Endothelial cell of umbilical vein (primary cell): ENCODE measurements around the gene DENND2A. TPM values are rescaled to one million over a fixed set of nuclear protein-coding genes. Genes with fewer than 3 reads are reported as not detected.

Experiments used
- BruUV-seq: library from RNA; stranded (reverse); fragments of 400-500 nt; replicated peaks from 2 replicates; lab custom pipeline; 2021; lab: Mats Ljungman, UMichigan
- CTCF ChIA-PET: fragments of 300-600, 350-600 bp; sonication (Branson Sonifier 250); formaldehyde crosslinking; loops from one replicate; lab custom pipeline; 2021; ENCODE audit warnings: antibody characterized with exemption, inconsistent platforms; lab: Charles Lee
- POLR2A ChIA-PET: fragments of 300-600, 350-600 bp; sonication (Branson Sonifier 250); formaldehyde crosslinking; loops from one replicate; lab custom pipeline; 2021; ENCODE audit warnings: antibody characterized with exemption, inconsistent platforms; lab: Charles Lee
- DNase-seq: peaks from one replicate; pipeline ENCODE4 v3.0.0-alpha.2; 2011; ENCODE audit warnings: low read depth, low spot score
- FAIRE-seq: peaks from 2 replicates; lab custom pipeline; 2011; peaks lifted over from hg19 to GRCh38; lab: Jason Lieb, UNC
- H2AFZ ChIP-seq: 2 replicates; pipeline ENCODE4 v1.6.0; 2012; ENCODE audit warnings: low read depth, low read length, control low read depth, inconsistent platforms
- H3K27ac ChIP-seq: 2 replicates; pipeline ENCODE4 v1.5.1; 2011; ENCODE audit warnings: low read depth, mild to moderate bottlenecking, control low read depth, low read length, moderate library complexity; ENCODE audit not compliant: insufficient read depth
- H3K27me3 ChIP-seq, 2 experiments: 2 replicates each; pipeline versions ENCODE4 v1.6.0 to v1.6.1; 2011; ENCODE audit warnings: low read length in 2 of 2, mixed read lengths in 1 of 2; ENCODE audit not compliant: control insufficient read depth in 2 of 2, insufficient read depth in 2 of 2
- H3K36me3 ChIP-seq, 2 experiments: 2 replicates in 1 of 2; 3 replicates in 1 of 2; pipeline ENCODE4 v1.5.1; 2011; ENCODE audit warnings: low read length in 2 of 2, mild to moderate bottlenecking in 1 of 2, moderate library complexity in 1 of 2; ENCODE audit not compliant: control insufficient read depth in 2 of 2, insufficient read depth in 2 of 2; ENCODE audit errors: extremely low read depth in 1 of 2
- H3K4me1 ChIP-seq: 3 replicates; pipeline ENCODE4 v1.5.1; 2011; ENCODE audit warnings: mild to moderate bottlenecking, low read length; ENCODE audit not compliant: control insufficient read depth, insufficient read depth; ENCODE audit errors: extremely low read depth
- H3K4me2 ChIP-seq: 2 replicates; pipeline ENCODE4 v1.6.1; 2011; ENCODE audit warnings: low read length, control low read depth, mixed read lengths; ENCODE audit not compliant: insufficient read depth
- H3K4me3 ChIP-seq, 3 experiments: fragments of 200-600 bp in 1 of 3; sonication (generic), shearing (Covaris generic) in 1 of 3; replicated peaks in 1 of 3; 2 replicates each; pipeline ENCODE4 v1.5.1; 2011 to 2016; ENCODE audit warnings: control low read depth in 3 of 3, low read length in 3 of 3, mild to moderate bottlenecking in 2 of 3, inconsistent platforms in 1 of 3, low read depth in 1 of 3, moderate library complexity in 1 of 3; ENCODE audit not compliant: insufficient read depth in 1 of 3
- H3K79me2 ChIP-seq: 2 replicates; pipeline ENCODE4 v1.6.0; 2012; ENCODE audit warnings: low read length, inconsistent platforms; ENCODE audit not compliant: control insufficient read depth, insufficient read depth
- H3K9ac ChIP-seq: replicated peaks from 2 replicates; pipeline ENCODE3; 2011; ENCODE audit warnings: low read length, control low read depth; ENCODE audit not compliant: insufficient read depth; ENCODE audit errors: extremely low read depth
- H3K9me1 ChIP-seq: replicated peaks from 3 replicates; pipeline ENCODE4 v1.6.0; 2011; ENCODE audit warnings: mild to moderate bottlenecking, low read length; ENCODE audit not compliant: control insufficient read depth, insufficient read depth; ENCODE audit errors: extremely low read depth
- H3K9me3 ChIP-seq: replicated peaks from 2 replicates; pipeline ENCODE4 v1.5.1; 2012; ENCODE audit warnings: low read length, inconsistent platforms; ENCODE audit not compliant: control insufficient read depth, insufficient read depth
- H4K20me1 ChIP-seq: replicated peaks from 2 replicates; pipeline ENCODE3; 2011; ENCODE audit warnings: mild to moderate bottlenecking, low read length; ENCODE audit not compliant: control insufficient read depth, insufficient read depth; ENCODE audit errors: extremely low read depth
- EZH2 ChIP-seq: IDR thresholded peaks from 2 replicates; pipeline ENCODE4 v1.6.1; 2012; ENCODE audit warnings: borderline replicate concordance, low read depth, mild to moderate bottlenecking, moderate library complexity, low read length, inconsistent platforms; ENCODE audit not compliant: severe bottlenecking
- FOS ChIP-seq: IDR thresholded peaks from 2 replicates; pipeline ENCODE4 v1.6.1; 2011; ENCODE audit warnings: mild to moderate bottlenecking, low read length, moderate library complexity, borderline replicate concordance; ENCODE audit not compliant: insufficient read depth
- GATA2 ChIP-seq: IDR thresholded peaks from 2 replicates; pipeline ENCODE4 v1.7.0; 2011; ENCODE audit warnings: low read depth, mild to moderate bottlenecking, moderate library complexity, mixed read lengths, low read length; ENCODE audit not compliant: insufficient read length, insufficient read depth
- JUN ChIP-seq: IDR thresholded peaks from 2 replicates; pipeline ENCODE4 v1.6.1; 2011; ENCODE audit warnings: borderline replicate concordance, low read depth; ENCODE audit not compliant: insufficient read length, insufficient read depth
- MAX ChIP-seq: IDR thresholded peaks from 2 replicates; pipeline ENCODE4 v1.6.1; 2011; ENCODE audit not compliant: insufficient read depth, insufficient read length
- MYC ChIP-seq: IDR thresholded peaks from one replicate; pipeline ENCODE4 v1.6.1; 2011; ENCODE audit warnings: mild to moderate bottlenecking, low read depth, low read length
- POLR2A ChIP-seq: IDR thresholded peaks from 2 replicates; pipeline ENCODE4 v1.6.1; 2012; ENCODE audit warnings: low read depth, mild to moderate bottlenecking, control low read depth, low read length
- POLR2AphosphoS5 ChIP-seq: IDR thresholded peaks from 2 replicates; pipeline ENCODE4 v1.6.1; 2012; ENCODE audit warnings: low read depth, mild to moderate bottlenecking, control low read depth, low read length, moderate library complexity; ENCODE audit not compliant: insufficient read depth
- dilution Hi-C: fragments of 300-500 bp; cut with MboI; formaldehyde crosslinking; loops from one replicate; pipeline ENCODE4 v1.15.0; 2019; ENCODE audit warnings: low sequenced_read_pairs; ENCODE audit not compliant: extremely low pct_ligation_motif_present
- intact Hi-C: fragments of 100-400 bp; cut with micrococcal nuclease; formaldehyde crosslinking; loops from one replicate; pipeline ENCODE4 v1.10.0; 2022
- polyA plus RNA-seq, 4 experiments: library from polyadenylated mRNA; depleted of rRNA in 3 of 4; stranded (reverse) in 3 of 4; unstranded in 1 of 4; fragments of >200 nt; gene quantifications; 2 replicates each; pipeline versions ENCODE4 v1.2.1 to v1.2.3, GENCODE V29; 2011 to 2012; ENCODE audit warnings: missing spikeins in 1 of 4
- total RNA-seq: library from RNA; stranded (reverse); gene quantifications from 2 replicates; pipeline ENCODE4 v1.2.3, GENCODE V29; 2021
- TF ChIP-seq, protein P1 (sequence below), 2 donors: IDR thresholded peaks; 1 replicate in 1 of 2; 2 replicates in 1 of 2; pipeline ENCODE4 v1.5.1; 2011; ENCODE audit warnings: low read length in 2 of 2, mild to moderate bottlenecking in 2 of 2, moderate library complexity in 2 of 2, control low read depth in 1 of 2, inconsistent platforms in 1 of 2, low read depth in 1 of 2; ENCODE audit not compliant: insufficient read depth in 1 of 2; ENCODE audit errors: extremely low read depth in 1 of 2

DENND2A gene
- total and polyA plus RNA-seq, 2 donors (not counting 3 experiments of a cell fraction or from before 2014, with no cell fraction given) = 0.33 TPM; not detected in 1

- H3K9ac ChIP-seq = no peak overlapping the region
- H4K20me1 ChIP-seq = no peaks in the 10 kb centered on the region
- ChIA-PET POLR2A (no interaction called here), CTCF (no interaction called here)
- FAIRE-seq = no peak
- intact Hi-C loops (no loop called here), dilution Hi-C loops (no loop called here)
- no TSS peak for BruUV-seq
- no peak overlapping the region for H3K4me3 ChIP-seq
- H3K4me2 ChIP-seq = no peak overlapping the region
- no peaks in the 10 kb centered on the region for H3K79me2 ChIP-seq
- H3K27ac ChIP-seq = no peak overlapping the region
- no peaks in the 10 kb centered on the region for H3K27me3 ChIP-seq
- DNase-seq = no peak
- H3K4me1 ChIP-seq = no peaks in the 10 kb centered on the region
- no peaks in the 10 kb centered on the region for H3K9me1 ChIP-seq
- H3K36me3 ChIP-seq = no peaks in the 10 kb centered on the region
- no peaks in the 10 kb centered on the region for H3K9me3 ChIP-seq
- no peak for TF ChIP-seq JUN
- no peak for TF ChIP-seq MAX
- no peak for TF ChIP-seq EZH2
- TF ChIP-seq, protein P1, sequence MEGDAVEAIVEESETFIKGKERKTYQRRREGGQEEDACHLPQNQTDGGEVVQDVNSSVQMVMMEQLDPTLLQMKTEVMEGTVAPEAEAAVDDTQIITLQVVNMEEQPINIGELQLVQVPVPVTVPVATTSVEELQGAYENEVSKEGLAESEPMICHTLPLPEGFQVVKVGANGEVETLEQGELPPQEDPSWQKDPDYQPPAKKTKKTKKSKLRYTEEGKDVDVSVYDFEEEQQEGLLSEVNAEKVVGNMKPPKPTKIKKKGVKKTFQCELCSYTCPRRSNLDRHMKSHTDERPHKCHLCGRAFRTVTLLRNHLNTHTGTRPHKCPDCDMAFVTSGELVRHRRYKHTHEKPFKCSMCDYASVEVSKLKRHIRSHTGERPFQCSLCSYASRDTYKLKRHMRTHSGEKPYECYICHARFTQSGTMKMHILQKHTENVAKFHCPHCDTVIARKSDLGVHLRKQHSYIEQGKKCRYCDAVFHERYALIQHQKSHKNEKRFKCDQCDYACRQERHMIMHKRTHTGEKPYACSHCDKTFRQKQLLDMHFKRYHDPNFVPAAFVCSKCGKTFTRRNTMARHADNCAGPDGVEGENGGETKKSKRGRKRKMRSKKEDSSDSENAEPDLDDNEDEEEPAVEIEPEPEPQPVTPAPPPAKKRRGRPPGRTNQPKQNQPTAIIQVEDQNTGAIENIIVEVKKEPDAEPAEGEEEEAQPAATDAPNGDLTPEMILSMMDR (IDR thresholded peaks at IDR 0.05; ENCODE audit: extremely low read depth in 1 of 2, insufficient read depth in 1 of 2, low read depth in 1 of 2, low read length in 2 of 2) = no peak
- TF ChIP-seq POLR2A = no peak
- TF ChIP-seq GATA2 = no peak
- no peak for TF ChIP-seq MYC
- no peak for TF ChIP-seq POLR2AphosphoS5
- TF ChIP-seq FOS = no peak
- no peak overlapping the region for H2AFZ ChIP-seq
Observed at GRCh38 chr7:140609646-140610045, 31.0 kb downstream of the DENND2A start.
